ENCODE data around the gene ZBTB7B.

The ZBTB7B gene

GRCh38 chr1:154998201-154998780 lies 4.3 kb upstream of the ZBTB7B start:
- H2AFZ ChIP-seq (ENCODE audit: low read depth, low read length), result no peak overlapping the region
- H3K4me3 ChIP-seq (ENCODE audit: low read length), result no peak overlapping the region
- no peaks in the 10 kb centered on the region for H3K9me3 ChIP-seq (ENCODE audit: low read length)
- H3K4me1 ChIP-seq (ENCODE audit: insufficient read depth, low read length), result peaks cover 20% of the 10 kb centered on the region
- no peaks in the 10 kb centered on the region for H3K36me3 ChIP-seq (ENCODE audit: insufficient read depth, low read length)
- no peaks in the 10 kb centered on the region for H3K27me3 ChIP-seq (ENCODE audit: insufficient read depth, low read length)

- Histone ChIP-seq H2AFZ (ENCODE audit: low read depth, low read length) (peak overlapping the region; percentile 41), H3K4me1 (ENCODE audit: insufficient read depth, low read length) (peaks cover 25% of the 10 kb centered on the region), H3K27me3 (ENCODE audit: insufficient read depth, low read length) (no peaks in the 10 kb centered on the region), H3K36me3 (ENCODE audit: insufficient read depth, low read length) (no peaks in the 10 kb centered on the region), H3K4me3 (ENCODE audit: low read length) (peak overlapping the region; percentile 36), H3K9me3 (ENCODE audit: low read length) (no peaks in the 10 kb centered on the region)
Observed at GRCh38 chr1:154998818-154999570, 3.6 kb upstream of the ZBTB7B start.

DNA sequence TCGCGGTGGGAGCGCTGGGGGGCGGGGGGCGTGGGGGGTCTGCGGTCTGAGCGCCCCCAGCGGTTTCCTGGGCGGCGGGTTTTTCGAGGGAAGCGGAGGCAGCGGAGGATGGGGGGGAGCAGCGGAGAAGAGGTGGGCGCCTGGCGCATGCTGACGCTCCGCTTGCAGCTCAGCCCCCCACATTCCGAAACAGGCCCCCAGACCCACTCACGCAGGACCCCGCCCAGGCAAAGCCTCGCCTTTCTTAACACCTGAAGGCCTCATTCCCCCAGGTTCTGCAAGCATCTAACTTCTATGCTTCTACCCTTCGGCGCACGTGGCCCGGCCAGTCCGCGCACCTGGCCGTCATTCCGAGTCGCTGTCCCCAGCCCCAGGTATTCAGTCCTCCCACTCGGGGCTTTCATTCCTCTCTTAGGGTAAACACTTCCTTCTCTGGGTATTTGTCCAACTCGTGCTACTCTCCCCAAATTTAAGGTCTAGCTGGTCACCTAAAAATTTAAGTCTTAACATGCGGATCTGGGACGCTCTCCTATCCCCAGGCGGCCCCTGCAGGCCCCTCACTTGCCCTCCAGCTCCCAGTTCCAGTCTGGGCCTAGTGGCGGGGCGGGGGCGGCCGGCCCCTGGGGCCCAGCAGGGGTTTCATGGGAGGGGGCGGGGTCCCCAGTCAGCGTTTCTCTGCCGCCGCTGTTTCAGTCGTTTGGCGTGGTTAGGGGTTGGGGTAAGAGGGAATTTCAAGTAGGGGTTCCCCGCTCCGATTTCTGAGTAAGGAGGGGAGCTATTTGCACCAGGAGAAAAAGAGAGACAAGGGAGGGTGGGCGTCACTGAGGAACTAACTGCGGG lies 2.8 kb upstream of the ZBTB7B start:
- Histone ChIP-seq H3K4me3 (ENCODE audit: low read length) (peak overlapping the region; percentile 64), H2AFZ (ENCODE audit: low read depth, low read length) (no peak overlapping the region), H3K36me3 (ENCODE audit: insufficient read depth, low read length) (no peaks in the 10 kb centered on the region), H3K4me1 (ENCODE audit: insufficient read depth, low read length) (peaks cover 32% of the 10 kb centered on the region), H3K9me3 (ENCODE audit: low read length) (no peaks in the 10 kb centered on the region), H3K27me3 (ENCODE audit: insufficient read depth, low read length) (no peaks in the 10 kb centered on the region)

- Histone ChIP-seq H3K27me3 (ENCODE audit: insufficient read depth, low read length) (no peaks in the 10 kb centered on the region), H3K36me3 (ENCODE audit: insufficient read depth, low read length) (no peaks in the 10 kb centered on the region), H3K4me3 (ENCODE audit: low read length) (peak overlapping the region; percentile 64), H3K9me3 (ENCODE audit: low read length) (no peaks in the 10 kb centered on the region), H3K4me1 (ENCODE audit: insufficient read depth, low read length) (peaks cover 32% of the 10 kb centered on the region), H2AFZ (ENCODE audit: low read depth, low read length) (no peak overlapping the region)
Observed at GRCh38 chr1:155000411-155000725, 2.2 kb upstream of the ZBTB7B start.

- H3K27me3 ChIP-seq (ENCODE audit: insufficient read depth, low read length), result no peaks in the 10 kb centered on the region
- no peaks in the 10 kb centered on the region for H3K9me3 ChIP-seq (ENCODE audit: low read length)
- peak overlapping the region; percentile 63 for H2AFZ ChIP-seq (ENCODE audit: low read depth, low read length)
- H3K36me3 ChIP-seq (ENCODE audit: insufficient read depth, low read length), result no peaks in the 10 kb centered on the region
- peak overlapping the region; percentile 64 for H3K4me3 ChIP-seq (ENCODE audit: low read length)
- peaks cover 32% of the 10 kb centered on the region for H3K4me1 ChIP-seq (ENCODE audit: insufficient read depth, low read length)
Observed at GRCh38 chr1:155000726-155001424, 1.7 kb upstream of the ZBTB7B start.

DNA sequence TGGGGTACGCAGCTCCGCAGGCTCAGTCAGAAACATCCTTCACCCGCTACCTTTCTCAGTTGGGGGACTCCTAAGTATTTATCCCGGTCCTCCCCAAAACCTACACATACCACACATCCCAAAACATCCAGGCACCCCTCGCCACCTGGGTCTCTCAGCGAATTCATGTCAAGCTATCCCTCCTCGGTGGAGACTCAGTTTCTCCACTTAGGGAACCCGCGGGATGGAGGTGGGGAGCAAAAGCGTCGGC lies 1.3 kb upstream of the ZBTB7B start:
- H3K9me3 ChIP-seq (ENCODE audit: low read length), result no peaks in the 10 kb centered on the region
- peak overlapping the region; percentile 64 for H3K4me3 ChIP-seq (ENCODE audit: low read length)
- H3K27me3 ChIP-seq (ENCODE audit: insufficient read depth, low read length), result no peaks in the 10 kb centered on the region
- H2AFZ ChIP-seq (ENCODE audit: low read depth, low read length), result peak overlapping the region; percentile 63
- H3K36me3 ChIP-seq (ENCODE audit: insufficient read depth, low read length), result no peaks in the 10 kb centered on the region
- H3K4me1 ChIP-seq (ENCODE audit: insufficient read depth, low read length), result peaks cover 32% of the 10 kb centered on the region

DNA sequence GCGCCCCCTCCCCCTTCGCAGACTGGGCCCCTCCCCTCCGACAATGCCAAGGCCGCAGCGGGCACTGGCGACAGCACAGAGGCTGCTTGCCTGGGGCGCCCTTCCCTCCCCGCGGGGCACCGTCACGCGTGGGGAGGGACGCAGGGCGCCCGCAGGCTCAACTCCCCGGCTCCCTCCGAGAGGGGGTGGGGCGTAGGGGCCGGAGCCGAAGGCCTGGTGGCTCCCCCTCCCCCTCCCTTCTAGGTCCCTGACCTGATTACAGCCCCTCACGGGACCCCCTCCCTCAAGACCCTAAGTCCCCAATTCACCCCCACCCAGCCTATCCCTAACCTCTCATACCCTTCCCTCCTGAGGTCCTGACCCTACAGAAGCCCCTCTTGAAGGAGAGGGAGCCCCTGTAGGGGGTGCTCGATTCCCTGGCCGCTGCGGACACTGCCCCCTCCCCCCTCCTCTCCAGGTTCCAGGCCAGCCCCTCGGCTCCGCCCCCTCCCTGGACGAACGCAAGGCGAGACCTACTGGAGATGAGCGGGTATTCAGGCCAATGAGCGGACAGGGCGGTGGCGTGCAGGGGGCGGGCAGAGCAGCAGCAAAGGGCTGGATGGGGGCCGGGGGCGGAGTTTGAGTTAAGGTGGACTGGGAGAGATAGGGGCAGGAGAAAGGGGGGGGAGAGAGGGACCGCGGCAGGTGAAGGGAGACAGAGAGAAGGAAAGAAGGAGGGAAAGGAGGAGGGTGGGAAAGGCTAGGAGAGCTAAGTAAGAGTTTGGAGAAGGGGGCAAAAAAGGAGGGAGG lies 733 bp upstream of the ZBTB7B start:
- peak overlapping the region; percentile 64 for H3K4me3 ChIP-seq (ENCODE audit: low read length)
- no peaks in the 10 kb centered on the region for H3K9me3 ChIP-seq (ENCODE audit: low read length)
- H3K4me1 ChIP-seq (ENCODE audit: insufficient read depth, low read length), result peaks cover 32% of the 10 kb centered on the region
- no peaks in the 10 kb centered on the region for H3K27me3 ChIP-seq (ENCODE audit: insufficient read depth, low read length)
- H3K36me3 ChIP-seq (ENCODE audit: insufficient read depth, low read length), result no peaks in the 10 kb centered on the region
- H2AFZ ChIP-seq (ENCODE audit: low read depth, low read length), result peak overlapping the region; percentile 63

DNA sequence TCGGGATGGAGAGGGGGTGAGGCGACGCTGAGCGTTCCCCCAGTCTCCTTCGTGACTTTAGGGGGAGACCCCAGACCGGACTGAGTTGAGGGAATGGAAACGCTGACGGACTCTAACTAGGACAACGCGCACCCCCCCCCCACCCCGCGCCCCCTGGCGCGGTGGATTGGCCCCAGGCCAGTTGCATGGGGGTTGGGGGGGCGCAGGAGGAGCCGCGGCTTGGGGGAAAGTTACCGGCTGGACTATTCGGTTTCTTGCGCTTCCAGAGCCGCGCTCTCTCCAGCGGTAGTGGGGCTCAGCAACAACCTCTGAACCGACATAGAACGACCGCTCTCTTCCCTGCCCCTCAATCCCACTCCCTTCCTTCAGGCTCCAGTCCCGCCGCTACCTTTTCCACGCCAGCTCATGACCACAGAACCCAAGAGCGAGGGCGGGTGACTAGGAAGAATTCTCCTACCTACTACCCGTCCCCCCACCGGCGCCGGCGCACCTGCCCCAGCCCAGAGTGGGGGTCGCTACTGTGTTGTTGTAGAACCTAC lies 694 bp downstream of the ZBTB7B start:
- Histone ChIP-seq H3K27me3 (ENCODE audit: insufficient read depth, low read length) (no peaks in the 10 kb centered on the region), H2AFZ (ENCODE audit: low read depth, low read length) (peak overlapping the region; percentile 34), H3K4me3 (ENCODE audit: low read length) (peak overlapping the region; percentile 59), H3K4me1 (ENCODE audit: insufficient read depth, low read length) (peaks cover 32% of the 10 kb centered on the region), H3K9me3 (ENCODE audit: low read length) (no peaks in the 10 kb centered on the region), H3K36me3 (ENCODE audit: insufficient read depth, low read length) (no peaks in the 10 kb centered on the region)

DNA sequence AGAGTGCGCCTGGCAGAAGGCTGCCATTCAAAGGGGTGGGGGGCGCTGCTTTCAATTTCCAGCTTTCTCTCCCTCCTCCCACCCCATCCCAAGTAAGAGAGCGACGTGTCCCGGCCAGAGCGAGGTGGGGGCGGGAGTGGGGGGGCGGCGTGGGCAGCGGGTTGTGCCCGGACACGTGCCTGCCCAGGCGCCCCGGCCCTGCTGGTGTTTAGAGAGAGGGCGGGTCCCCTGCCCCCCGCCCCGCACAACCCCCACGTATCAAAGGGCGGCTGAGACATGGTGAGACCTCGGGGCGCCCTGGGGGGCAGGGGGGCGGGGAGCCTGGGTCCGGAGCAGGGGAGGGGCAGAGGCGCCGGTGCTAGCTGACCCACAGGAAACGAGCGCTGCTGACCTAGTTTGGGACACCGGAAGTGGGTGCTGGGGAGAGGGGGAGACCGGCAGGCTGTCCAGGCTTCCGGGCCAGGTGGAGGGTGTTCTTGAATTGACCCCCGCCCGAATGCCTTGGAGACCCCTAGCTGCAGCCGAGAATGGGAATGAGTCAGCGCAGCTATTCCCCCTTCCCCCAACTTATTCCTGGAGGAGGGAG lies 1.3 kb downstream of the ZBTB7B start:
- Histone ChIP-seq H3K36me3 (ENCODE audit: insufficient read depth, low read length) (no peaks in the 10 kb centered on the region), H3K4me3 (ENCODE audit: low read length) (peak overlapping the region; percentile 59), H3K4me1 (ENCODE audit: insufficient read depth, low read length) (peaks cover 31% of the 10 kb centered on the region), H3K27me3 (ENCODE audit: insufficient read depth, low read length) (no peaks in the 10 kb centered on the region), H2AFZ (ENCODE audit: low read depth, low read length) (peak overlapping the region; percentile 34), H3K9me3 (ENCODE audit: low read length) (no peaks in the 10 kb centered on the region)

DNA sequence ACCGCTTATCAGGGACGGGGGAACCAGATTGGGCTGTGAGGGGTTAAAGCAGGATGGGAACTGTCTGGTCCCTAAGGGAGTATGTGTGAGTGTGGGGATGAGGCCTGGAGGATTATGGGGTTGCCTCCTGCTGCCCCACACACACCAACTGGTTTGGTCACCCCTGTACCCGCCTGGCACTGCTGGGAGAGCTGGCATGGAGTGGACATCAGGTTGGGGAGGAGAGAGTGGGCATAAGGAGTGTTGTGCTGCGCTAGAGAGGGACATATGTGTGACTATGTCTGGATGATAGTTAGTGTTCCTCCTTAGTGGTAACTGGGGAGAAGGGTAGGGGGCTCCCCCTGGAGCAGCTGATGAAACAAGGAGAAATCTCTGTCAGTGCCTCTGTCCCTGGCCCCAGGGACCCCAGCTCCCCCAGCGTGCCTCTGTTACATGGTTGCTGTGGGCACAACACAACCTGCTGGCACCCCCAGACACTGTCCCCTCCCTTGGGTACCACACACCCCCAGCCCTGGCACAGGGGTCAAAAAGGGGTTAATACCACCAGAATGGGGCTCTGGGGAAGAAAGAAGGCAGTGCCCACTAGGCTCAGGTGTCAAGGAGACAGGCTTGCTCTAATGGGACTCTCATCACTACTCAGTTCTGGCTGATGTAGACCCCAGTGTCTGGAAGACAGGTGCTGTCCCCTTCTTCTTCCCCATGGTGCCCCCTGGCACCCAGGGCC lies 1.9 kb downstream of the ZBTB7B start:
- Histone ChIP-seq H3K4me1 (ENCODE audit: insufficient read depth, low read length) (peaks cover 29% of the 10 kb centered on the region), H3K4me3 (ENCODE audit: low read length) (peak overlapping the region; percentile 59)

GRCh38 chr1:155005076-155006011 lies 2.7 kb downstream of the ZBTB7B start:
- H2AFZ ChIP-seq (ENCODE audit: low read depth, low read length), result no peak overlapping the region
- H3K27me3 ChIP-seq (ENCODE audit: insufficient read depth, low read length), result no peaks in the 10 kb centered on the region
- no peak overlapping the region for H3K4me3 ChIP-seq (ENCODE audit: low read length)
- H3K9me3 ChIP-seq (ENCODE audit: low read length), result no peaks in the 10 kb centered on the region
- peaks cover 22% of the 10 kb centered on the region for H3K4me1 ChIP-seq (ENCODE audit: insufficient read depth, low read length)
- no peaks in the 10 kb centered on the region for H3K36me3 ChIP-seq (ENCODE audit: insufficient read depth, low read length)

More for the DNA sequence above, 1.9 kb downstream of the ZBTB7B start:
- H3K9me3 ChIP-seq (ENCODE audit: low read length), result no peaks in the 10 kb centered on the region
- H3K36me3 ChIP-seq (ENCODE audit: insufficient read depth, low read length), result no peaks in the 10 kb centered on the region
- peak overlapping the region; percentile 34 for H2AFZ ChIP-seq (ENCODE audit: low read depth, low read length)
- no peaks in the 10 kb centered on the region for H3K27me3 ChIP-seq (ENCODE audit: insufficient read depth, low read length)

Measured in neuron (in vitro differentiated cells).